IPS-NIHi7 (cell line): ENCODE results near the gene CD3D.

Source experiments
- DNase-seq: peaks from one replicate; pipeline ENCODE4 v3.0.0; 2012; ENCODE audit warnings: mixed read lengths; ENCODE audit errors: extremely low spot score

The CD3D gene

DNA sequence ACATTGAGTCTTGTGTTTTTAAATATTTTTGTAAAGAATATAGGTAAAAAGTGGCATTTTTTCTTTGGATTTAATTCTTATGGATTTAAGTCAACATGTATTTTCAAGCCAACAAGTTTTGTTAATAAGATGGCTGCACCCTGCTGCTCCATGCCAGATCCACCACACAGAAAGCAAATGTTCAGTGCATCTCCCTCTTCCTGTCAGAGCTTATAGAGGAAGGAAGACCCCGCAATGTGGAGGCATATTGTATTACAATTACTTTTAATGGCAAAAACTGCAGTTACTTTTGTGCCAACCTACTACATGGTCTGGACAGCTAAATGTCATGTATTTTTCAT is 38.3 kb downstream of the CD3D start:
- DNase-seq = no peak

DNA sequence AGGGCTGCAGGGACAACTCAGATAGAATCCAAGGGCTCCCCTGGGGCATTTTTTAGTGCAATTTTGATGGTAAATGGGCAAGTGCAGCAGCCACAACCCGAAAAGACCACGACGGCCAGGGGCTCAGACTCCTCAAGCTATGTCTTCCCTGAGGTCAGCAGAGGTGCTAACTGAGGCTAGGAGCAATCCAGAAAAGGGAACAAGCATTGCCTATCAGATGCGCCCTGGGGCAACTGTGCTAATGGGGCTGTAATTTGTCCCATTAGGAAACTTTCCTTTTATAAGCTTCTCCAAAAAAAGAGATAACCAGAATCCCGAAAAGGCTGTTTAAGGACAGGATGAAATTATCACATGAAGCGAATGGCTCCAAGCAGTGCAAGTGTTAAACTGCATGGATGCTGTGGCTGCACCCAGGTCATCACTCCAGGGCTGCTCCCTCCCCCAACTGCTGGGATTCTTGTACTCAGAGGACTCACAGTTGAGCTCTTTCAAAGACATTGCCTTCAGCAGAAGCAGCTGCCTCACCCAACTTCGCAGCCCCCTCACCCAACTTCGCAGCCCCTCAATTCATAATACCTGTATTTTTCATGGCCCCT is 40.8 kb downstream of the CD3D start:
- peak; percentile 7 for DNase-seq

DNA sequence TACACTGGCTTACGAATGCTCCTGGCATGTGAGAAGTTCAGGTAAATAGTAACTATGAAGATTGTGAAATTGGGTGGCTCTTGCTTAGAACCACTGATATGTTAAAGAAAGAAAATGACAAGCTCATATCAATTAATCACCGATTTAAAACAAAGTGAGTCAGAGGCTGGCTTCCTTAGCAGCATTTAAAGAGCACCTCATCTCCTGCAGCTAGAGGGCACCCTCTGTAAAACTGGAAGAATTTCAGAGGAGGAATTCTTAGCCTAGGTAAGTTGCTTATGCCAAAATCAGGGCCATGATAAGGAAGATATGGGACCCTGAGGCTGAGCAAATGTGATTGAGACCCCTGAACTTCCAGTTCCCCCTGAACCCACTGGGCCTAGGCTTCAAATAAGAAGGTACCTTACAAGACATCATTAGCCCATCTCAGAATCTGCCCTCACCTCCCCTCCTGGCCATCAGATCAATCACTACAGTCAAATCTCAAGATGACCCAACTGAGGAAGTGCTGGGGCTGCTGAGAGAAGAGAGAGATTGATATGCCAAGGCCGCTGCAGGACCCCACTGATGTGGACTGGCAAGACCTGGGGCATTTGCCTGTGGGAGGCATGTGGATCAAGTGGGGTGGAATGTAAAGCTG is 46.6 kb downstream of the CD3D start:
- peak; percentile 45 for DNase-seq

DNA sequence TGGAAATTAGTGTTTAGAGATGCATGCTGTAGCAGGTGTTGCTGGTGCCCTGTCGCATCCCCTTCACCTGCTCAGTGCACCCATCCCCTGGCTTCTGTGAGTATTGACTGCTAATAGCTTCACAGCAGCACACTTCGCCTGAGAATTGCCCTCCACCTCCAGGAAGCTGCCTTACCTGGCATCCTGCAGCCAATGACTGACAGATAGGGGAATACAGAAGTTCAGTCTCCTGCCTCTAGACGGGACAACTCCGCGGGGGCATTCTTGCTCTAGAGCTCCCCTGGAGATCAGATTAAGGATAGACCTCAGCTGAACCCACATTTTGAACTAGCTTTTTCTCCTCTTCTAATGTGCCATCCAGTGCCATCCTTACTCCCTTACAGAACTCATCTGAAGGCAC is 47.3 kb downstream of the CD3D start:
- DNase-seq = peak; percentile 22

DNA sequence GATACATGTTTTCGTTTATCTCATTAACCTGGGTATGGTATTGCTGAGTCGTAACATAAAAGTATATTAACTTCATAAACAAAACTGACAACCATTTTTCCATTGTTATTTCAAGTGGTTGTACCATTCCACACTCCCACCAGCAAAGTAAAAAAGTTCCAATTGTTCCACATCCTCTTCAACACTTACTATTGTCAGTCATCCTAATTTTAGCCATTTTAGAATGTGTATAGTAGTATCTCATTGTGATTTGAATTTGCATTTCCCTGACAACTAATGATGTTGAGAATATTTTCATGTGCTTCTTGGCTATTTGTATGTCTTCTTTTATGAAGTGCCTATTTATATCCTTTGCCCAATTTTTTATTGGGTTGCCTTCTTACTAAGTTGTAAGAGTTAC is 48.5 kb downstream of the CD3D start:
- no peak for DNase-seq

DNA sequence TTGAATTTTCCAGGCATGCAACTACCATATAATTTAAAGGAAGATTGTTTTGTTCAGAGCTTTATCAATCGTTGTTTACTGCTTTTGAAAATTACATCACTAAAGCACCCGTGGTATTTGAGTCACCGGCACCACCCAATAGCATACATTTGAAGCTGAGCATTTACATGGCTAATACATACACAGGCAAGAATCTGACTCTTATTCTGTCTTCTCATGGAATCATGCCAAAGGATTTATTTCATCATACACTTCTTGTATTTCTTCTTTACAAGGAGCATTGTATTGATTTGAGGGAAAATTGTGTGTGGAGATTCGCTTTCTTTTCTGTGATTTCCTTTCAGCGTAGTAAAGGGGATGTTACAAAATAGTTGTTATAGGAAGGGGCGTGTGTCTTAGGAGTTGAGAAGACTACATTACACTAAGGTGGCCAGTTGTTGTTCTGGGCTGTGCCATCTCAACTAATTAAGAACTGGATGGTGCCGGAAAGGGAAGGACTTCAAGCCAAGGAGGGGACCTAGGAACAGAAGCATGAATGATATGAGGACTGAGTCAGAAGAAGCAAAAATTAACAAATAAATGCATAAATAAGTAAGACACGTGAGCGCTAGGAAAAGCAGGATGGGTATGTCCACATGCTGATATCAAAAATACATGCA is 50.9 kb downstream of the CD3D start:
- DNase-seq = no peak

DNA sequence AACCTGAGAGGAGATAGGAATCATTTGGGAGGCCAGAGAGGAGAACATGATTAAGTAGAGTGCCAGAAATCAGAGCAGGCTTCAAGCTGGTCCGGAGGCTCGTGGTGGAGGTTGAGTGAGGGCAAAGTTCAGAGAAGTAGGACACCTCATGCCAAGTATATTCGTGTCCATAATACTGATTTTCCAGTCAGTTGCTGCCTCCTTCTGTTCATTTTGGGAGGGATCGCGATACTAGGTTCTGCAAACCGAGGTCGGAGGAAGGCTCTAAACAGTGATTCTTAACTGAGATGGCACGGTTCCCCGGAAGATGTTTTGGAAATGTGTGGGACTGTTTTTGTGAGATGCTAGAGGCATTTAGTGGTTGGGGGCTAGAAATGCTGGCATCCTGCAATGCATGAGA is 51.6 kb downstream of the CD3D start:
- DNase-seq = peak; percentile 47

DNA sequence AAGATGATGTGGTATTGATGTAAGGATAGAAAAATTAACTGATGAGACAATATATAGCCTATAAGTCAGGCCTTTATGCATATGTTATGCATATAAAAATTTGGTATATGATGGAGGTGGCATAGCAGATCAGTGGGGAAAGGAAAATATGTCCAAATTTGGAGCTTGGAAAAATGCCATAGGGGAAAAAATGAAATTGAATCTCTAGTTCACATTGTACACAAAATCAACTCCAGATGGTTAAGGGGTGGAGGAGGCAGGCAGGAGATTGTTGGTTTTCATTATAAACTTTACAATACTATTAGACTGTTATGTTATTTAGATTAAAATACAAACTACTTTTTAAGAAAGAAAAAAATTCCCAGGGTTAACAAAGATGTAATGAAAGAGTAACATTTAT is 53.1 kb downstream of the CD3D start:
- DNase-seq = no peak
